Measurements from ENCODE around the gene PAWR. TPM values are rescaled to one million over a fixed set of nuclear protein-coding genes. Genes with fewer than 3 reads are reported as not detected.
"Not testable (repeated sequence)": the region's sequence is repeated elsewhere in the genome, so short reads cannot be mapped to it uniquely, and the experiment has no call there.

PAWR gene
- total RNA-seq, 1 experiment from 2014 or later = 109 TPM

DNA sequence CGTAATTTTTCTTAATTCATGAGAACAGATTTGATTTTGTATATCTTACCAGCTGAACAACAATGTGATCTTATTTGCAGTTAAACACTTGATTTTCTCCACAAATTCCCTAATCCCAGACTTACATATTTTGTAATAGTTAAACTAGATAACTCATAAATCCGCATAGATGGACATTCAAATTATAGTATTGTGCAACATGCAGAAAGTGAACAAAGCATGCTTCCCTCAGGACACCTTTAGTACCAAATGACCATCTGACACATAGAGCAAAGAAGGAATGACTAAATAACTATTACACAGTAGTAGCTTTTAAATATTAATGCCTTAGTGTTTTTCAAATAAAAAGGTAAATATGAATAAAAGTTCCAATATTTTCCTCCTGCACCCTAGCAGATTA is 88.9 kb downstream of the PAWR start:
- no peak for DNase-seq (ENCODE audit: extremely low read depth, low read depth)

- no peak for DNase-seq (ENCODE audit: extremely low read depth, low read depth)
Measured at GRCh38 chr12:79597910-79598309, 92.9 kb downstream of the PAWR start.

- no peak for DNase-seq (ENCODE audit: extremely low read depth, low read depth)
Measured at GRCh38 chr12:79596719-79597350, 93.9 kb downstream of the PAWR start.

DNA sequence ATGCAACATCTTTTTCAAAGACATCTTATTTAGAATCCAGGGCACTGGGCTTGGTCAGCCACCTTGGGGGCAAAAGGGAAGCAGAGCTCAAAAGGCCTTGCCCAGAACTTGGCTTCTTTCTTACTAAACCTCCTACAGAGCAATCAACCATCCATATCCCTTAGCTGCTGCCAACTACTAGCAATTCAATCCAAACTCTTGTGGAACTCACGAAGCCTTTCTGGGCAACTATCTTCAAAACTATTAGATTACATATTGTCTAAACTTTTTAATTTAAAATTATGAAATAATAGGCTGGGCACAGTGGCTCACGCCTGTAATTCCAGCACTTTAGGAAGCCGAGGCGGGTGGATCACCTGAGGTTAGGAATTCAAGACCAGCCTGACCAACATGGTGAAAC is 95.5 kb downstream of the PAWR start:
- DNase-seq (ENCODE audit: extremely low read depth, low read depth) = no peak

GRCh38 chr12:79592865-79593264 is 97.9 kb downstream of the PAWR start:
- DNase-seq (ENCODE audit: extremely low read depth, low read depth) = no peak

GRCh38 chr12:79591988-79592387 is 98.8 kb downstream of the PAWR start:
- no peak for DNase-seq (ENCODE audit: extremely low read depth, low read depth)

GRCh38 chr12:79590751-79591150 is 100.0 kb downstream of the PAWR start:
- no peak for DNase-seq (ENCODE audit: extremely low read depth, low read depth)

DNA sequence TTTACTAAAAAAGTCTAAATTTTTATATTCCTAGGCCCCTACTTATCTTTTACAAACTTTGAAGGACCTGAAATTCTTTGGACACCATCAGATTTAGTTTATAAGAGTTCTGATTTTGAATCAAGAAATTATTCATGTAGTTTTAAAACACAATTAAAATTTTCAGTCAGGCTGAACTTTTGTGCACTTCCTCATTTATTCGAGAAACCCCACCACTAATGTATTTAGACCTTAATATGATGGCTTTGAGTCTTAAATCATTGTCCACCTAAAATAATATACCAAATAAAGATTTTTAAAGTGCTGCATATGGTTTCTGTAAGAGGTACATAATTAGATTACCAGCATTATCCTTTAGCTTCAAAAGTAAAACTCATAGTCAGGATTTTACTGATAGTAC is 103.4 kb downstream of the PAWR start:
- no peak for DNase-seq (ENCODE audit: extremely low read depth, low read depth)

- no peak for DNase-seq (ENCODE audit: extremely low read depth, low read depth)
Measured at GRCh38 chr12:79585147-79585546, 105.6 kb downstream of the PAWR start.

GRCh38 chr12:79573820-79574219 is 116.9 kb downstream of the PAWR start:
- no peak for DNase-seq (ENCODE audit: extremely low read depth, low read depth)

DNA sequence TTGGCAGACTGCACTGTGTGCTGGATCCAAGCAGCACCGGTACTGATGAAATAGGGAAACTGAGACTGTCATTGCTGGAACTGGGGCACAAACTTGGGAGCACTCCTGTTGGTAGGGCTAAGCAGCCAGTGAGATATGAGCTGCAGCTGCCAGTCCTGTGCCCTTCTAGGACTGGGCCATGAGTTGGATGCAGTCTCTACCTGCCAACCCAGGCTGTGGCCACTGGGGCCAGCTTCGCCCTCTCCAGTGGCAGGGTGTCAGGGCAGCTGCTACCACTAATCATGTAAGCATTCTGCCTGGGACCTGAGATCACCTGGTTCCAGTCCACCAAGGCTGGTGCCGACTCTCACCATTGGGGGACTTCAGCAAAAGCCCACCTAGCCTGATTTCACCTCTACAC is 121.1 kb downstream of the PAWR start:
- no peak for DNase-seq (ENCODE audit: extremely low read depth, low read depth)

GRCh38 chr12:79567175-79567563 is 123.6 kb downstream of the PAWR start:
- DNase-seq (ENCODE audit: extremely low read depth, low read depth) = no peak

- DNase-seq (ENCODE audit: extremely low read depth, low read depth) = no peak
Measured at GRCh38 chr12:79566452-79567174, 124.2 kb downstream of the PAWR start.

DNA sequence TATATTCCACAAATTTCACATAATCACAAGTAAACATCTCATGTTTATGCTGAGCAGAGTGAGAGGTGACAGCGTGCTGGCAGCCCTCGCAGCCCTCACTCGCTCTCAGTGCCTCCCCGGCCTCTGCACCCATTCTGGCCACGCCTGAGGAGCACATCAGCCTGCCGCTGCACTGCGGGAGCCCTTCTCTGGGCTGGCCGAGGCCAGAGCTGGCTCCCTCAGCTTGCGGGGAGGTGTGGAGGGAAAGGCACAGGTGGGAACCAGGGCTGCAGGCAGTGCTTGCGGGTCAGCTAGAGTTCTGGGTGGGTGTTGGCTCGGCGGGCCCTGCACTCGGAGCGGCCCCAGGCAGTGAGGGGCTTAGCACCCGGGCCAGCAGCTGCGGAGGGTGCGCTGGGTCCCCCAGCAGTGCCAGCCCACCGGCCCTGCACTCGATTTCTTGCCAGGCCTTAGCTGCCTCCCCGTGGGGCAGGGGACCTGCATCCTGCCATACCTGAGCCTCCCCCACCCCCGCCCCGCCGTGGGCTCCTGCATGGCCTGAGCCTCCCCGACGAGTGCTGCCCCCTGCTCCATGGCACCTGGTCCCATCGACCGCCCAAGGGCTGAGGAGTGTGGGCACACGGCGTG is 125.9 kb downstream of the PAWR start:
- not testable (repeated sequence) for DNase-seq (ENCODE audit: extremely low read depth, low read depth)

- DNase-seq (ENCODE audit: extremely low read depth, low read depth) = no peak
Measured at GRCh38 chr12:79563021-79563740, 127.6 kb downstream of the PAWR start.

DNA sequence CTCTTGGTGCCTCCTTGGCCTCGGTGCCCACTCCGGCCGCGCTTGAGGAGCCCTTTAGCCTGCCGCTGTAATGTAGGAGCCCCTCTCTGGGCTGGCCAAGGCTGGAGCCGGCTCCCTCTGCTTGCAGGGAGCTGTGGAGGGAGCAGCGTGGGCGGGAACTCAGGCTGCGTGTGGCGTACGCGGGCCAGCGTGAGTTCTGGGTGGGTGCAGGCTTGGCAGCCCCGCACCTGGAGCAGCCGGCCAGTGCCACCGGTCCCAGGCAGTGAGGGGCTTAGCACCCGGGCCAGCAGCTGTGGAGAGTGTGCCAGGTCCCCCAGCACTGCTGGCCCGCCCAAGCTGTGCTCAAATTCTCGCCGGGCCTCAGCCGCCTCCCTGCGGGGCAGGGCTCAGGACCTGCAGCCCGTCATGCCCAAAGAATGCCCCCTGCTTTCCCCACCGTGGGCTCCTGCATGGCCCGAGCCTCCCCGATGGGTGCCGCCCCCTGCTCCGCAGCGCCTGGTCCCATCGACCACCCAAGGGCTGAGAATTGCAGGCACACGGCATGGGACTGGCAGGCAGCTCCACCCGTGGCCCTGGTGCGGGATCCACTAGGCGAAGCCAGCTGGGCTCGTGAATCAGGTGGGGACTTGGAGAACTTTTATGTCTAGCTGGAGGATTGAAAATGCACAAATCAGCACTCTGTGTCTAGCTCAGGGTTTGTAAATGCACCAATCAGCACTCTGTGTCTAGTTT is 129.2 kb downstream of the PAWR start:
- no peak for DNase-seq (ENCODE audit: extremely low read depth, low read depth)

GRCh38 chr12:79560225-79560889 is 130.4 kb downstream of the PAWR start:
- DNase-seq (ENCODE audit: extremely low read depth, low read depth) = no peak

DNA sequence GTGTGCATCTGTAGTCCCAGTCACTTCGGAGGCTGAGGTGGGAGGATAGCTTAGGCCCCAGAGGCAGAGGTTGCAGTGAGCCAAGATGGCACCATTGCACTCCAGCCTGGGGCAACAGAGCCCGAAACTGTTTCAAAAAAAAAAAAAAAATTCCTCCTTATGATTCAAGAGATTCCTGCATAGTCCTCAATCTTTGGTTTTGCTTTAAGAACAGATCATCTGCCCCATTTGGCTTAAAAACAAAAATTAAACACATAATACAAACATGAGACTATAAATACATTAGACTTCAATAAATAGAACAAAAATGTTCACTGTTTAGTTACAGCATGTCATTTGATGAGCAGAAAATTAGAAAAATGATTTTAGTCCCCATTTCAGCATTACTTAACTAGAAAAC is 131.2 kb downstream of the PAWR start:
- DNase-seq (ENCODE audit: extremely low read depth, low read depth) = no peak

GRCh38 chr12:79558924-79559469 is 131.8 kb downstream of the PAWR start:
- DNase-seq (ENCODE audit: extremely low read depth, low read depth) = no peak
